SU-DHL-6 (cell line): ENCODE measurements around the gene SATB1.

Experiments
- H2AFZ ChIP-seq: fragments of 200-600 bp; sonication (generic); 2 replicates; pipeline ENCODE4 v1.6.1; 2014; ENCODE audit warnings: low read depth, mild to moderate bottlenecking, moderate library complexity, mixed read lengths, antibody characterized with exemption, low read length; ENCODE audit not compliant: severe bottlenecking
- H3F3A ChIP-seq: fragments of 200-600 bp; shearing (Covaris generic); 2 replicates; pipeline ENCODE4 v1.6.0; 2016; ENCODE audit warnings: antibody characterized with exemption, mild to moderate bottlenecking; ENCODE audit not compliant: insufficient read depth
- H3K27ac ChIP-seq: fragments of 200-600 bp; sonication (generic); 2 replicates; pipeline ENCODE4 v1.5.1; 2016; ENCODE audit warnings: low read depth, mild to moderate bottlenecking, low read length, moderate library complexity, mixed read lengths
- H3K27me3 ChIP-seq: fragments of 200-600 bp; sonication (generic), shearing (Covaris generic); 2 replicates; pipeline ENCODE4 v1.6.0; 2014; ENCODE audit warnings: mild to moderate bottlenecking, low read length
- H3K36me3 ChIP-seq: fragments of 200-600 bp; sonication (generic); 2 replicates; pipeline ENCODE4 v1.6.1; 2014; ENCODE audit warnings: mild to moderate bottlenecking, low read length, mixed read lengths
- H3K4me2 ChIP-seq: fragments of 300-600, 200-600 bp; shearing (Covaris generic), sonication (generic); 2 replicates; pipeline ENCODE4 v1.6.0; 2014; ENCODE audit warnings: low read length, low read depth, mild to moderate bottlenecking; ENCODE audit not compliant: poor library complexity, severe bottlenecking
- H3K4me3 ChIP-seq: fragments of 200-600 bp; sonication (generic); 2 replicates; pipeline ENCODE4 v1.5.1; 2014; ENCODE audit warnings: antibody characterized with exemption, low read length, mild to moderate bottlenecking, mixed read lengths; ENCODE audit not compliant: insufficient read depth, poor library complexity, severe bottlenecking
- H3K79me2 ChIP-seq: fragments of 200-600 bp; sonication (generic); 2 replicates; pipeline ENCODE4 v1.6.1; 2014; ENCODE audit warnings: mild to moderate bottlenecking, low read length, moderate library complexity; ENCODE audit not compliant: insufficient read depth
- H3K9ac ChIP-seq: fragments of 200-600 bp; sonication (generic); 2 replicates; pipeline ENCODE4 v1.7.0; 2014; ENCODE audit warnings: mild to moderate bottlenecking, low read length
- H3K9me2 ChIP-seq: fragments of 200-600 bp; sonication (generic); replicated peaks from 2 replicates; pipeline ENCODE4 v1.6.1; 2014; ENCODE audit warnings: low read length; ENCODE audit not compliant: insufficient read depth
- H3K9me3 ChIP-seq: fragments of 200-600 bp; sonication (generic); 2 replicates; pipeline ENCODE4 v1.6.1; 2014; ENCODE audit warnings: low read length, mixed read lengths; ENCODE audit not compliant: insufficient read depth
- H4K20me1 ChIP-seq: fragments of 200-600 bp; sonication (generic); 2 replicates; pipeline ENCODE4 v1.6.1; 2014; ENCODE audit warnings: low read depth, mild to moderate bottlenecking, antibody characterized with exemption, low read length, moderate library complexity, mixed read lengths
- CTCF ChIP-seq: fragments of 200-600 bp; sonication (generic); IDR thresholded peaks from one replicate; pipeline ENCODE4 v1.5.1; 2017; ENCODE audit warnings: antibody characterized with exemption, mild to moderate bottlenecking, low read length, moderate library complexity; ENCODE audit not compliant: insufficient read depth, poor library complexity, severe bottlenecking
- EZH2phosphoT487 ChIP-seq: fragments of 200-600 bp; sonication (generic), shearing (Covaris generic); conservative IDR thresholded peaks from 2 replicates; pipeline ENCODE4 v1.6.1; 2018; ENCODE audit warnings: mild to moderate bottlenecking, antibody characterized with exemption, low read length, moderate library complexity, mixed read lengths

The SATB1 gene

GRCh38 chr3:18402239-18402799 is 22.8 kb downstream of the SATB1 start:
- Histone ChIP-seq H3K27ac (no peak overlapping the region), H3K79me2 (no peaks in the 10 kb centered on the region), H3K36me3 (no peaks in the 10 kb centered on the region), H3F3A (no peaks in the 10 kb centered on the region), H3K9me3 (no peaks in the 10 kb centered on the region), H3K9me2 (no peaks in the 10 kb centered on the region), H3K9ac (no peak overlapping the region), H2AFZ (no peak overlapping the region), H4K20me1 (no peaks in the 10 kb centered on the region), H3K4me3 (no peak overlapping the region), H3K4me2 (no peak overlapping the region), H3K27me3 (no peaks in the 10 kb centered on the region)
- TF ChIP-seq EZH2phosphoT487 (no peak), CTCF (no peak)

GRCh38 chr3:18401300-18401961 is 23.7 kb downstream of the SATB1 start:
- Histone ChIP-seq H3F3A (no peaks in the 10 kb centered on the region), H3K4me2 (no peak overlapping the region), H2AFZ (no peak overlapping the region), H3K9me2 (no peaks in the 10 kb centered on the region), H3K79me2 (no peaks in the 10 kb centered on the region), H3K36me3 (no peaks in the 10 kb centered on the region), H3K4me3 (no peak overlapping the region), H3K9ac (no peak overlapping the region), H4K20me1 (no peaks in the 10 kb centered on the region), H3K27ac (no peak overlapping the region), H3K27me3 (no peaks in the 10 kb centered on the region), H3K9me3 (no peaks in the 10 kb centered on the region)
- TF ChIP-seq CTCF (no peak), EZH2phosphoT487 (no peak)

- no peak for TF ChIP-seq EZH2phosphoT487
- TF ChIP-seq CTCF: no peak
Observed at GRCh38 chr3:18398448-18398847, 26.7 kb downstream of the SATB1 start.

More at GRCh38 chr3:18398448-18398847, 26.7 kb downstream of the SATB1 start:
- Histone ChIP-seq H3K27ac (no peak overlapping the region), H3F3A (no peaks in the 10 kb centered on the region), H2AFZ (no peak overlapping the region), H3K79me2 (no peaks in the 10 kb centered on the region), H3K36me3 (no peaks in the 10 kb centered on the region), H3K4me3 (no peak overlapping the region), H3K27me3 (no peaks in the 10 kb centered on the region), H4K20me1 (no peaks in the 10 kb centered on the region), H3K9me2 (no peaks in the 10 kb centered on the region), H3K9ac (no peak overlapping the region), H3K9me3 (no peaks in the 10 kb centered on the region), H3K4me2 (no peak overlapping the region)
